Measurements from ENCODE around the gene S100A6. TPM values are rescaled to one million over a fixed set of nuclear protein-coding genes. Genes with fewer than 3 reads are reported as not detected.
"Not testable (repeated sequence)": the region's sequence is repeated elsewhere in the genome, so short reads cannot be mapped to it uniquely, and the experiment has no call there.

Gene S100A6
- 203 TPM for total RNA-seq

- H3K27ac ChIP-seq (ENCODE audit: low read depth, low read length): peak within 1 kb of the TSS; percentile 96
- H3K36me3 ChIP-seq (ENCODE audit: control insufficient read depth in 3 of 3, insufficient read depth in 3 of 3, low read length in 3 of 3): peaks cover 0 to 3% (median 0%) of the 10 kb centered on the region in 3 donors
- peak within 1 kb of the TSS; percentile 95 to 97 (median 95) for H3K4me3 ChIP-seq (ENCODE audit: low read length in 3 of 3)
- peaks cover 0 to 5% (median 0%) of the 10 kb centered on the region in 3 donors for H3K27me3 ChIP-seq (ENCODE audit: control insufficient read depth in 3 of 3, insufficient read depth in 3 of 3, low read length in 3 of 3)
- peak within 1 kb of the TSS; percentile 89 to 97 (median 91) for H3K9ac ChIP-seq (ENCODE audit: low read depth in 1 of 3, low read length in 3 of 3)
- no peaks in the 10 kb centered on the region for H3K9me3 ChIP-seq (ENCODE audit: control insufficient read depth in 3 of 3, low read length in 3 of 3)
- H3K4me1 ChIP-seq (ENCODE audit: control insufficient read depth in 3 of 3, insufficient read depth in 3 of 3, low read length in 3 of 3): peaks cover 38 to 48% (median 41%) of the 10 kb centered on the region in 3 donors
These were observed at the start of gene S100A6 for GRCh38 chr1:153535242-153536011. S100A6 (minus strand) TSS chr1:153535991; CDS start chr1:153535339, 652 bp downstream.

GRCh38 chr1:153585006-153585405 lies 49.2 kb upstream of the S100A6 start:
- H3K4me3 ChIP-seq (ENCODE audit: low read length in 3 of 3): no peak overlapping the region
- no peaks in the 10 kb centered on the region for H3K4me1 ChIP-seq (ENCODE audit: control insufficient read depth in 3 of 3, insufficient read depth in 3 of 3, low read length in 3 of 3)
- H3K36me3 ChIP-seq (ENCODE audit: control insufficient read depth in 3 of 3, insufficient read depth in 3 of 3, low read length in 3 of 3): no peaks in the 10 kb centered on the region
- H3K27me3 ChIP-seq (ENCODE audit: control insufficient read depth in 3 of 3, insufficient read depth in 3 of 3, low read length in 3 of 3): no peaks in the 10 kb centered on the region
- no peak overlapping the region for H3K27ac ChIP-seq (ENCODE audit: low read depth, low read length)
- H3K9me3 ChIP-seq (ENCODE audit: control insufficient read depth in 3 of 3, low read length in 3 of 3): no peaks in the 10 kb centered on the region
- H3K9ac ChIP-seq (ENCODE audit: low read depth in 1 of 3, low read length in 3 of 3): no peak overlapping the region

- Histone ChIP-seq H3K27me3 (ENCODE audit: control insufficient read depth in 3 of 3, insufficient read depth in 3 of 3, low read length in 3 of 3) (no peaks in the 10 kb centered on the region), H3K9ac (ENCODE audit: low read depth in 1 of 3, low read length in 3 of 3) (no peak overlapping the region), H3K4me3 (ENCODE audit: low read length in 3 of 3) (no peak overlapping the region), H3K27ac (ENCODE audit: low read depth, low read length) (no peak overlapping the region), H3K9me3 (ENCODE audit: control insufficient read depth in 3 of 3, low read length in 3 of 3) (no peaks in the 10 kb centered on the region), H3K36me3 (ENCODE audit: control insufficient read depth in 3 of 3, insufficient read depth in 3 of 3, low read length in 3 of 3) (no peaks in the 10 kb centered on the region), H3K4me1 (ENCODE audit: control insufficient read depth in 3 of 3, insufficient read depth in 3 of 3, low read length in 3 of 3) (no peaks in the 10 kb centered on the region)
These were observed 48.2 kb upstream of the S100A6 start for GRCh38 chr1:153583976-153584375.

- not testable (repeated sequence) for H3K36me3 ChIP-seq (ENCODE audit: control insufficient read depth in 3 of 3, insufficient read depth in 3 of 3, low read length in 3 of 3); H3K4me3 ChIP-seq (ENCODE audit: low read length in 3 of 3); H3K9me3 ChIP-seq (ENCODE audit: control insufficient read depth in 3 of 3, low read length in 3 of 3); H3K27ac ChIP-seq (ENCODE audit: low read depth, low read length); H3K9ac ChIP-seq (ENCODE audit: low read depth in 1 of 3, low read length in 3 of 3); H3K4me1 ChIP-seq (ENCODE audit: control insufficient read depth in 3 of 3, insufficient read depth in 3 of 3, low read length in 3 of 3); H3K27me3 ChIP-seq (ENCODE audit: control insufficient read depth in 3 of 3, insufficient read depth in 3 of 3, low read length in 3 of 3)
These were observed 47.7 kb upstream of the S100A6 start for GRCh38 chr1:153583514-153583913.

- not testable (repeated sequence) for H3K27me3 ChIP-seq (ENCODE audit: control insufficient read depth in 3 of 3, insufficient read depth in 3 of 3, low read length in 3 of 3); H3K36me3 ChIP-seq (ENCODE audit: control insufficient read depth in 3 of 3, insufficient read depth in 3 of 3, low read length in 3 of 3); H3K9me3 ChIP-seq (ENCODE audit: control insufficient read depth in 3 of 3, low read length in 3 of 3); H3K9ac ChIP-seq (ENCODE audit: low read depth in 1 of 3, low read length in 3 of 3); H3K27ac ChIP-seq (ENCODE audit: low read depth, low read length); H3K4me3 ChIP-seq (ENCODE audit: low read length in 3 of 3); H3K4me1 ChIP-seq (ENCODE audit: control insufficient read depth in 3 of 3, insufficient read depth in 3 of 3, low read length in 3 of 3)
These were observed 47.0 kb upstream of the S100A6 start for GRCh38 chr1:153582836-153583235.

- Histone ChIP-seq H3K4me1 (ENCODE audit: control insufficient read depth in 3 of 3, insufficient read depth in 3 of 3, low read length in 3 of 3) (no peaks in the 10 kb centered on the region), H3K36me3 (ENCODE audit: control insufficient read depth in 3 of 3, insufficient read depth in 3 of 3, low read length in 3 of 3) (no peaks in the 10 kb centered on the region), H3K4me3 (ENCODE audit: low read length in 3 of 3) (no peak overlapping the region), H3K9me3 (ENCODE audit: control insufficient read depth in 3 of 3, low read length in 3 of 3) (no peaks in the 10 kb centered on the region), H3K27me3 (ENCODE audit: control insufficient read depth in 3 of 3, insufficient read depth in 3 of 3, low read length in 3 of 3) (no peaks in the 10 kb centered on the region), H3K9ac (ENCODE audit: low read depth in 1 of 3, low read length in 3 of 3) (no peak overlapping the region), H3K27ac (ENCODE audit: low read depth, low read length) (no peak overlapping the region)
These were observed 43.1 kb upstream of the S100A6 start for GRCh38 chr1:153578936-153579335.

- Histone ChIP-seq H3K36me3 (ENCODE audit: control insufficient read depth in 3 of 3, insufficient read depth in 3 of 3, low read length in 3 of 3) (no peaks in the 10 kb centered on the region), H3K9me3 (ENCODE audit: control insufficient read depth in 3 of 3, low read length in 3 of 3) (no peaks in the 10 kb centered on the region), H3K4me1 (ENCODE audit: control insufficient read depth in 3 of 3, insufficient read depth in 3 of 3, low read length in 3 of 3) (peaks cover 0 to under 1% (median 0%) of the 10 kb centered on the region in 3 donors), H3K4me3 (ENCODE audit: low read length in 3 of 3) (no peak overlapping the region), H3K27ac (ENCODE audit: low read depth, low read length) (no peak overlapping the region), H3K9ac (ENCODE audit: low read depth in 1 of 3, low read length in 3 of 3) (no peak overlapping the region), H3K27me3 (ENCODE audit: control insufficient read depth in 3 of 3, insufficient read depth in 3 of 3, low read length in 3 of 3) (no peaks in the 10 kb centered on the region)
These were observed 42.7 kb upstream of the S100A6 start for GRCh38 chr1:153578490-153578889.

GRCh38 chr1:153577624-153578051 lies 41.8 kb upstream of the S100A6 start:
- Histone ChIP-seq H3K4me1 (ENCODE audit: control insufficient read depth in 3 of 3, insufficient read depth in 3 of 3, low read length in 3 of 3) (peaks cover 0 to 9% (median 0%) of the 10 kb centered on the region in 3 donors), H3K27me3 (ENCODE audit: control insufficient read depth in 3 of 3, insufficient read depth in 3 of 3, low read length in 3 of 3) (no peaks in the 10 kb centered on the region), H3K4me3 (ENCODE audit: low read length in 3 of 3) (no peak overlapping the region), H3K9ac (ENCODE audit: low read depth in 1 of 3, low read length in 3 of 3) (no peak overlapping the region), H3K27ac (ENCODE audit: low read depth, low read length) (no peak overlapping the region), H3K9me3 (ENCODE audit: control insufficient read depth in 3 of 3, low read length in 3 of 3) (no peaks in the 10 kb centered on the region), H3K36me3 (ENCODE audit: control insufficient read depth in 3 of 3, insufficient read depth in 3 of 3, low read length in 3 of 3) (no peaks in the 10 kb centered on the region)

GRCh38 chr1:153577138-153577537 lies 41.3 kb upstream of the S100A6 start:
- Histone ChIP-seq H3K4me1 (ENCODE audit: control insufficient read depth in 3 of 3, insufficient read depth in 3 of 3, low read length in 3 of 3) (peaks cover 2 to 14% (median 3%) of the 10 kb centered on the region in 3 donors), H3K9ac (ENCODE audit: low read depth in 1 of 3, low read length in 3 of 3) (no peak overlapping the region)

GRCh38 chr1:153575497-153575896 lies 39.7 kb upstream of the S100A6 start:
- not testable (repeated sequence) for H3K4me3 ChIP-seq (ENCODE audit: low read length in 3 of 3); H3K27ac ChIP-seq (ENCODE audit: low read depth, low read length); H3K9ac ChIP-seq (ENCODE audit: low read depth in 1 of 3, low read length in 3 of 3); H3K9me3 ChIP-seq (ENCODE audit: control insufficient read depth in 3 of 3, low read length in 3 of 3); H3K36me3 ChIP-seq (ENCODE audit: control insufficient read depth in 3 of 3, insufficient read depth in 3 of 3, low read length in 3 of 3); H3K27me3 ChIP-seq (ENCODE audit: control insufficient read depth in 3 of 3, insufficient read depth in 3 of 3, low read length in 3 of 3)
- peaks cover 2 to 14% (median 3%) of the 10 kb centered on the region in 3 donors for H3K4me1 ChIP-seq (ENCODE audit: control insufficient read depth in 3 of 3, insufficient read depth in 3 of 3, low read length in 3 of 3)

More at GRCh38 chr1:153577138-153577537, 41.3 kb upstream of the S100A6 start:
- Histone ChIP-seq H3K27ac (ENCODE audit: low read depth, low read length) (no peak overlapping the region), H3K36me3 (ENCODE audit: control insufficient read depth in 3 of 3, insufficient read depth in 3 of 3, low read length in 3 of 3) (no peaks in the 10 kb centered on the region), H3K4me3 (ENCODE audit: low read length in 3 of 3) (no peak overlapping the region), H3K27me3 (ENCODE audit: control insufficient read depth in 3 of 3, insufficient read depth in 3 of 3, low read length in 3 of 3) (no peaks in the 10 kb centered on the region), H3K9me3 (ENCODE audit: control insufficient read depth in 3 of 3, low read length in 3 of 3) (no peaks in the 10 kb centered on the region)

Data from skeletal muscle tissue (tissue), 4 donors.